NCI-H2227 (cell line): ENCODE measurements around the gene XDH.

Source experiments
- DNase-seq: peaks from one replicate; lab custom pipeline; 2025; ENCODE audit not compliant: unreplicated experiment; lab: John Stamatoyannopoulos, UW

The XDH gene

DNA sequence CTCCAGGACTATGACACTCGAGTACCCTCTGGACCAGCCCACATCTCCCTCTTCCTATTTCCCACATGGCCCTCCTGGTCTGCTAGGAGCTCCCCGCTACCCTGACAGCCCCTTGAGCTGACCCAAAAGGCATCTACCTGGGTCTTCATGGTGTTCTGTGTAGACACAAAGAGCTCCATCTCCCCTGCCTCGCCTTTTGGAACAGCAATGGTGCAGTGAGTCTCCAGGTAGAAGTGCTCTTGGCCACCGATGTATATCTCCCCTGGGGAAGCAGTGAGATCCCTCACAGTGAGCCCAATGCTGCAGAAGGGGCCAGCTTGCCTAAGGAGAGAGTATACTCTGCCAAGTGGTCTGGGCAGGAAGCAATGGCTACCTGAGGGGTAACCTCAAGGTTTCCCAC lies 47.8 kb downstream of the XDH start:
- DNase-seq = no peak

- DNase-seq = no peak
These were observed 48.6 kb downstream of the XDH start for GRCh38 chr2:31365834-31366505.

GRCh38 chr2:31365348-31365747 lies 49.2 kb downstream of the XDH start:
- DNase-seq = no peak

DNA sequence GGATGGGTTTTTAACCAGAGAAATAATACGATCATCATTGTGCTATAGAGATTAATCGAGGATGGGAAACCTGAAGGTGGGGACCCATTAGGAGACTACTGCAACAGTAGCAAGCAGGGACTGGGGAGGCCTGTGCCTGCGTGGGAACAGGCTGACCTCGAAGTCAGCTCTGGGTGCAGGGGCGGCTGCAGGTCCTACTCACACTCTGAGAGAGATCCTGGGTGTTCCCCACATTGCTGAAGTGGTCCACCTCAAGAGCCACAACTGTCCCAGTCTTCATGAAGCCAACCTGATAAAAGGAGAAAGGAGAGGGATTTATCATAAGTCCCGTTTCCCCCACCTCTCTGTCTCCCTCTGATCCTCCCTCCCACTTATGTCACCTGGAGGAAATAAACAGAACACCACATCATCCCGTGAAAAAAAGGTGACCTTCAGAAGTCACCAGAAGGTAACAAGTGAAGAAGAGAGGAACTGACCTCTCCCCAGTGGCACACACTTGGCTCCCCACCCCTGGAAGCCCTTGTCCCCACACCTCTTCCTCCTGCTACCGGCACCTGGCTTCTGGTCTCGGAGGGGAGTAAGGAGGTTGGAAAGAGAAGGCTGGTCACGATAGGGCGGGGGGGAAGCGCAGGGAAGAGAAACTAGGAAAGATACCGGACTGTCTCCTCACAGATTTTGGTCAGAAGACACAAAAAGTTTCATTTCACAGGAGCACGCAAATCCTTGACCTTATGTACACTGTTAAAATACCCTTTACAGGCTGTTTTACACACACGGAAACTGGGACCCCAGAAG lies 50.4 kb downstream of the XDH start:
- no peak for DNase-seq

DNA sequence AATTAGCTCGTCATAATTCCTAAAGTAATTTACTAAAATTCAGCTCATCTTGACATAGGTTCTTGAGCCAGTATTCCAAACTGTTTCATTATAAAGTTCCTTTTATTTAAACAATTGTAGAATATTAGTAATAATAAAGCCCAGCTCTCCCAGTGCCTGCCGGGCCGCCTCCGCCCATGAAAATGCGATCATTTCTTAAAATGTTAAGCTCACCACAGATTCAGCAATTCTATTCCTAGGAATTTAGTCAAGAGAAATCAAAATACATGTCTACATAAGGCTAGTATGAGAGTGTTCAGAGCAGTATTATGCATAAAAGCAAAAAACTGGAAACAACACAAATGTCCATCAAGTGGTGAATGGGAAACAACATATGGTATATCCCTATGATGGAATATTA lies 52.0 kb downstream of the XDH start:
- no peak for DNase-seq

GRCh38 chr2:31359229-31359628 lies 55.3 kb downstream of the XDH start:
- no peak for DNase-seq

DNA sequence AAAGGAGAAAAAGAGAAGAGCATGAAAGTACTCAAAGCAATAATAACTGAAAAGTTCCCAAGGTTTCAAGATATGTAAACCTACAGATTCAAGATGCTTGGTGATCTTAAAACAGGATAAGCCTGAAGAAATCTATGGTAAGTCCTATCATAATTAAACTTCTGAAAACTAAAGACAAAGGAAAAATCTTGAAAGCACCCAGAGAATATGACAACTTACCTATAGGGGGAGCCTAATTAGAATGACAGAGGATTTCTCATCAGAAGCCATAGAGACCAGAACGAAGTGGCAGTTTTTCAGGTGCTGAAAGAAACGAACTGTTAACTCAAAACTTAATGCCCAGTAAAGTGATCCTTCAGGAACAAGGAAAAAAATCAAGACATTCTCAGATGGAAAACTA lies 59.7 kb downstream of the XDH start:
- no peak for DNase-seq

GRCh38 chr2:31353179-31353578 lies 61.4 kb downstream of the XDH start:
- DNase-seq = no peak

- DNase-seq = no peak
These were observed 64.9 kb downstream of the XDH start for GRCh38 chr2:31349684-31350083.

- no peak for DNase-seq
These were observed 65.4 kb downstream of the XDH start for GRCh38 chr2:31349160-31349559.

- no peak for DNase-seq
These were observed 65.9 kb downstream of the XDH start for GRCh38 chr2:31348618-31349017.

DNA sequence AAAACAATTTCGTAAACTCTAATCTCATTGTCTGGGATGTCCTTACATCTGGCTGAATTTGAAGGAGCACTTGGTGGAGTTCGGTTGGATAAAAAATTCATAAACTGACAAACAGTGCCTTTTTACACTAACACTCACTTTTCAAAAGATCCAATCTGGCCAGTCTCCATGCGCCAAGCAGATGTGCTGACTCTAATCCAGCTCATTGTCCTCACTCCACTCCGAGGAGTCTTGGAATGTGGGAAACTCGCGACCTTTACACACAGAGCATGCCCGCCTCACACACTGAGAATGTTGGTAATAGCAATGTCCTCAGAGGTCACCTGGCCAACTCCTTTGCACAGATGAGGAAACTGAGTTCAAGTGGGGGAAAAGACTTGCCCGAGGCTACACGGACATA lies 66.8 kb downstream of the XDH start:
- no peak for DNase-seq

GRCh38 chr2:31347319-31347718 lies 67.2 kb downstream of the XDH start:
- DNase-seq = no peak

DNA sequence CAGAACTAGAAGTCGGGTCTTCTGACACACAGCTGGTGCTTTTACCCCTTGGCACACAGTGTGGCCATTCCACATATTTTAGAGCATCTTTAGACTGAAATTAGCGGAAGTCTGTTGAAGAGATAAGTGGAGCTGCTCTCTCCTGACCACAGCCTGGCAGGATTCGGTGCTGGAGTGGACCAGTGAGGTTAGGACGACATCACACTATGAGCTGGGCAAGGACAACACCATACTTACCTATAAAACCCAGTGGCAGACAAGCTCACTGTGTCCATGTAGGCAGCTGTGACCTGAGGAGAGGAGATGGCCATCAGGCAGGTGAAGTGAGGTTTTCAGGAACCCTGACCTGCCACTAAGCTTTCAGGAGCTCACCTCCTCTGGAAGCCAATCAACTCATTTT lies 70.1 kb downstream of the XDH start:
- DNase-seq = no peak

GRCh38 chr2:31341351-31341750 lies 73.2 kb downstream of the XDH start:
- DNase-seq = no peak

- DNase-seq = no peak
These were observed 74.8 kb downstream of the XDH start for GRCh38 chr2:31339696-31340095.

GRCh38 chr2:31337860-31338259 lies 76.7 kb downstream of the XDH start:
- DNase-seq = no peak

GRCh38 chr2:31337197-31337596 lies 77.3 kb downstream of the XDH start:
- no peak for DNase-seq

DNA sequence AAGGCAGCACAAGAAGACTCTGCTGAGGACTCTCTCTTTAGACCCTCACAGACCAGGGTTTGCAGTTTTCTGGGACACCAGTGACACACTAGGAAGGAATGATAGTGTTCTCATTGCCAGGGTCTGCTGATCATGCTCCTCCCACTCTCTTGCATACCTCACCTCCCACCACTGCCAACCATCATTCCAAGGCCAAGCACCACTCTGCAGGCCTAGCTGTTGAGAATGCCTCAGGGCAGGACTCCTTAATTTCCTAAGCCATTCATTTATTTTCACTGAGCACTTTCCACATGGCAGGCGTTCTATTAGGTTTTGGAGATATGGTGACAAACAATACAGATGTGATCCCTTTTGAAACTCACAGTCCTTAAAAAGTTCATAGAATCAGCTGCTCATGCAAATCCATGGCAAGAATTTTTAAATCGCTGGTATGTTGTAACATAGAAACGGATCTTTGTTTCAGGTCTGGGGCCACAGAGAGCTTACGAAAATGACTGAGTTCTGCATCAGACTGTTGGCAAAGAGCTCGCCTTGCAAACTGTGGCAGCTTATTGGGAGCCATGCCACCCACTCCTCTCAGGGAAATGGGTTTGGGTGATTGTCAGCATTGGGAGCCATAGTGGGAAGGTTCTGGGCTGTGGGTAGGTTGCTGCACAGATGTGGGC lies 78.5 kb downstream of the XDH start:
- DNase-seq = no peak

DNA sequence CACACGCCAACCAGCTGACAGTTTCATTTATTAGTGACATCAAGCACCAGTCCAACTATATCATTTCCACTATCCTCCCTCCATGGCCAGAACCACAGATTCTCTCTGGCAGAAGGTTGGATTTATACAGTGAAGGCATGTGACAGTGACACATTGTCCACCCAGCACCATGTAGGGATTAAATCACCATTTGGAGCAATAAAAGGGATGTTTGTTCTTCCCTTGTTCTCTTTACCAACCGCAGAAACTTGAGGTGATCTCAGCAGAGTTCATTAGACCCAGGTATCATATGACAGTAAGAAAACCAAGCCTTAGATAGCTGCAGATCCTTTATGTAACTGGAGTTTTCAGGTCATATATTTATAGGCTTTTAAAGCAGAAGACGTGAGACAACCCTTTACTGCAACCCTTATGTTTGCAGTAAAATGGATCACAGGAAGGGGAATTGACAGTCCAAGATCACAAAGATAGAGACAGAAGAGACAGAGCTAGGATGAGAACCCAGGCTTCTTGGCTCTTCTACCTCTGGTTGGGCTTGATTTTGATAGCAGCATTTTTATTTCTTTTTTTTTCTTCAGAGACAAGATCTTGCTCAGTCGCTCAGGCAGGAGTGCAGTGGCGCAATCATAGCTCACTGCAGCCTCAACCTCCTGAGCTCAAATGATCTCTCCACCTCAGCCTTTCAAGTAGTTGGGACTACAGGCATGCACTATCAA lies 80.1 kb downstream of the XDH start:
- DNase-seq = no peak

GRCh38 chr2:31333527-31334183 lies 80.9 kb downstream of the XDH start:
- DNase-seq = peak; percentile 82
